Bone marrow (tissue), 2 donors: ENCODE measurements around the gene SCYGR2.

Source experiments
- DNase-seq, 2 donors: peaks; one replicate each; lab custom pipeline; 2025; lab: John Stamatoyannopoulos, UW

Gene SCYGR2

GRCh38 chr2:227612546-227613271 lies 14.0 kb downstream of the SCYGR2 start:
- no peak for DNase-seq

- DNase-seq = no peak
These were observed 14.6 kb downstream of the SCYGR2 start for GRCh38 chr2:227613272-227613660.

- no peak for DNase-seq
These were observed 15.6 kb downstream of the SCYGR2 start for GRCh38 chr2:227614246-227614645.

GRCh38 chr2:227614740-227615139 lies 16.0 kb downstream of the SCYGR2 start, which contains the start of gene SCYGR3:
TSS of gene SCYGR3 (minus strand) at chr2:227614840. CDS start at chr2:227614840, 0 bp downstream.
- no peak for DNase-seq

- no peak for DNase-seq
These were observed 16.5 kb downstream of the SCYGR2 start for GRCh38 chr2:227615181-227615580.

- no peak for DNase-seq
These were observed 17.2 kb downstream of the SCYGR2 start for GRCh38 chr2:227615906-227616305.

- DNase-seq = no peak
These were observed 17.9 kb downstream of the SCYGR2 start for GRCh38 chr2:227616631-227617030.

- DNase-seq = no peak
These were observed 18.9 kb downstream of the SCYGR2 start, which contains the start of gene SCYGR4 for GRCh38 chr2:227617316-227618230. TSS of gene SCYGR4 (plus strand) at chr2:227617498. CDS start at chr2:227617498, 0 bp downstream.

GRCh38 chr2:227623226-227623625 lies 24.5 kb downstream of the SCYGR2 start:
- DNase-seq = no peak

GRCh38 chr2:227625420-227625819 lies 26.7 kb downstream of the SCYGR2 start:
- DNase-seq = no peak

- no peak for DNase-seq
These were observed 28.0 kb downstream of the SCYGR2 start for GRCh38 chr2:227626580-227627151.

- DNase-seq = no peak
These were observed 29.1 kb downstream of the SCYGR2 start for GRCh38 chr2:227627769-227628168.

GRCh38 chr2:227629435-227629834 lies 30.7 kb downstream of the SCYGR2 start:
- DNase-seq = no peak

GRCh38 chr2:227630322-227630721 lies 31.6 kb downstream of the SCYGR2 start:
- no peak for DNase-seq

GRCh38 chr2:227632827-227633226 lies 34.1 kb downstream of the SCYGR2 start:
- no peak for DNase-seq

GRCh38 chr2:227634201-227634600 lies 35.5 kb downstream of the SCYGR2 start:
- DNase-seq = no peak

GRCh38 chr2:227642656-227643055 lies 44.0 kb downstream of the SCYGR2 start:
- DNase-seq = no peak

GRCh38 chr2:227643990-227644551 lies 45.4 kb downstream of the SCYGR2 start:
- DNase-seq = no peak
